ENCODE results near the gene LRRC1. TPM values are rescaled to one million over a fixed set of nuclear protein-coding genes. Genes with fewer than 3 reads are reported as not detected.

LRRC1 gene
- total RNA-seq, 1 donor from 2014 or later: 36.2 TPM

GRCh38 chr6:53846250-53846649, 51.4 kb downstream of the LRRC1 start:
- TF ChIP-seq CTCF (IDR thresholded peaks at IDR 0.05; ENCODE audit: unreplicated experiment): no peak
- H3K27ac Mint-ChIP-seq: no peak overlapping the region

GRCh38 chr6:53847796-53848314, 53.0 kb downstream of the LRRC1 start:
- no peak for DNase-seq (ENCODE audit: low spot score, unreplicated experiment)
- no peak for TF ChIP-seq CTCF (IDR thresholded peaks at IDR 0.05; ENCODE audit: unreplicated experiment)
- Mint-ChIP-seq H3K27me3 (no peaks in the 10 kb centered on the region), H3K27ac (no peak overlapping the region), H3K36me3 (ENCODE audit: insufficient read depth) (peaks cover 9% of the 10 kb centered on the region), H3K4me3 (ENCODE audit: low read depth) (no peak overlapping the region), H3K9me3 (ENCODE audit: low read depth) (peaks cover 6% of the 10 kb centered on the region), H3K4me1 (ENCODE audit: low read depth) (peaks cover 9% of the 10 kb centered on the region)

More at GRCh38 chr6:53846250-53846649, 51.4 kb downstream of the LRRC1 start:
- no peaks in the 10 kb centered on the region for H3K27me3 Mint-ChIP-seq
- peaks cover 6% of the 10 kb centered on the region for H3K36me3 Mint-ChIP-seq (ENCODE audit: insufficient read depth)
- H3K9me3 Mint-ChIP-seq (ENCODE audit: low read depth): peaks cover 3% of the 10 kb centered on the region
- H3K4me1 Mint-ChIP-seq (ENCODE audit: low read depth): peaks cover 9% of the 10 kb centered on the region
- DNase-seq (ENCODE audit: low spot score, unreplicated experiment): no peak
- H3K4me3 Mint-ChIP-seq (ENCODE audit: low read depth): no peak overlapping the region

GRCh38 chr6:53850527-53850926, 55.7 kb downstream of the LRRC1 start:
- peaks cover 6% of the 10 kb centered on the region for H3K9me3 Mint-ChIP-seq (ENCODE audit: low read depth)
- no peak overlapping the region for H3K27ac Mint-ChIP-seq
- no peaks in the 10 kb centered on the region for H3K27me3 Mint-ChIP-seq
- H3K4me1 Mint-ChIP-seq (ENCODE audit: low read depth): peaks cover 16% of the 10 kb centered on the region
- TF ChIP-seq CTCF (IDR thresholded peaks at IDR 0.05; ENCODE audit: unreplicated experiment): no peak
- DNase-seq (ENCODE audit: low spot score, unreplicated experiment): no peak
- no peak overlapping the region for H3K4me3 Mint-ChIP-seq (ENCODE audit: low read depth)
- H3K36me3 Mint-ChIP-seq (ENCODE audit: insufficient read depth): peaks cover 13% of the 10 kb centered on the region

- no peaks in the 10 kb centered on the region for H3K27me3 Mint-ChIP-seq
- H3K36me3 Mint-ChIP-seq (ENCODE audit: insufficient read depth): peaks cover 17% of the 10 kb centered on the region
- peaks cover 6% of the 10 kb centered on the region for H3K9me3 Mint-ChIP-seq (ENCODE audit: low read depth)
- DNase-seq (ENCODE audit: low spot score, unreplicated experiment): no peak
- TF ChIP-seq CTCF (IDR thresholded peaks at IDR 0.05; ENCODE audit: unreplicated experiment): no peak
- peaks cover 26% of the 10 kb centered on the region for H3K4me1 Mint-ChIP-seq (ENCODE audit: low read depth)
- H3K4me3 Mint-ChIP-seq (ENCODE audit: low read depth): no peak overlapping the region
- no peak overlapping the region for H3K27ac Mint-ChIP-seq
Observed at GRCh38 chr6:53851561-53851960, 56.8 kb downstream of the LRRC1 start.

- Mint-ChIP-seq H3K9me3 (ENCODE audit: low read depth) (peaks cover 6% of the 10 kb centered on the region), H3K36me3 (ENCODE audit: insufficient read depth) (peaks cover 17% of the 10 kb centered on the region), H3K27ac (no peak overlapping the region), H3K4me3 (ENCODE audit: low read depth) (no peak overlapping the region), H3K4me1 (ENCODE audit: low read depth) (peaks cover 32% of the 10 kb centered on the region), H3K27me3 (no peaks in the 10 kb centered on the region)
- no peak for TF ChIP-seq CTCF (IDR thresholded peaks at IDR 0.05; ENCODE audit: unreplicated experiment)
- DNase-seq (ENCODE audit: low spot score, unreplicated experiment): no peak
Observed at GRCh38 chr6:53852805-53853204, 58.0 kb downstream of the LRRC1 start.

Measured in progenitor cell of endocrine pancreas (in vitro differentiated cells).